ENCODE results near the gene ZNF749. TPM values are rescaled to one million over a fixed set of nuclear protein-coding genes. Genes with fewer than 3 reads are reported as not detected.

The ZNF749 gene
- total and polyA plus RNA-seq, 2 experiments from 2014 or later = 7.1 to 10.4 TPM

DNA sequence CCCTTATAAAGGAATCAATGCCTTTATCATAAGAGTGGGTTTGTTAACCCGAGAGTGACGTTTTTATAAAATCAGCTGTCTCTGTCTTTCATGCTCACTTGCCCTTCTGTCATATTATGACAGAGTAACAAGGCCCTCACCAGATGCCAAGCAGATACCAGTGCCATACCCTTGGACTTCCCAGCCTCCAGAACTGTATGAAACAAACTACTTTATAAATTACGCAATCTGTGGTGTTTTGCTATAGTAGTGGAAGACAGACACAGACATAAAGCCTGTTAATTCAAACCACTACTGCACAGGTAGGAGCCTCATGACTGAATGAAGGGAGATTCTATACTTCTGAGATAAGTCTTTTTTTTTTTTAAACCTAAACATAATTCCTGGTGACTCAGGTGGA, 17.2 kb downstream of the ZNF749 start:
- Histone ChIP-seq H3K27ac (no peak overlapping the region), H3K4me3 (no peak overlapping the region), H3K79me2 (no peaks in the 10 kb centered on the region), H4K20me1 (ENCODE audit: insufficient read depth, poor library complexity, severe bottlenecking) (no peaks in the 10 kb centered on the region), H3K4me1 (ENCODE audit: insufficient read depth) (no peaks in the 10 kb centered on the region), H2AFZ (no peak overlapping the region), H3K4me2 (no peak overlapping the region), H3K27me3 (no peaks in the 10 kb centered on the region), H3K36me3 (replicated peaks; ENCODE audit: insufficient read depth, low read depth) (no peaks in the 10 kb centered on the region), H3K9me2 (replicated peaks; ENCODE audit: insufficient read depth) (no peaks in the 10 kb centered on the region), H3K9me3 (ENCODE audit: low read depth) (no peaks in the 10 kb centered on the region)
- TF ChIP-seq EZH2phosphoT487 (IDR thresholded peaks at IDR 0.05; ENCODE audit: low read depth, severe bottlenecking, unreplicated experiment) (no peak), EZH2 (IDR thresholded peaks at IDR 0.05; ENCODE audit: borderline replicate concordance) (no peak)
- TF ChIP-seq, protein P1, sequence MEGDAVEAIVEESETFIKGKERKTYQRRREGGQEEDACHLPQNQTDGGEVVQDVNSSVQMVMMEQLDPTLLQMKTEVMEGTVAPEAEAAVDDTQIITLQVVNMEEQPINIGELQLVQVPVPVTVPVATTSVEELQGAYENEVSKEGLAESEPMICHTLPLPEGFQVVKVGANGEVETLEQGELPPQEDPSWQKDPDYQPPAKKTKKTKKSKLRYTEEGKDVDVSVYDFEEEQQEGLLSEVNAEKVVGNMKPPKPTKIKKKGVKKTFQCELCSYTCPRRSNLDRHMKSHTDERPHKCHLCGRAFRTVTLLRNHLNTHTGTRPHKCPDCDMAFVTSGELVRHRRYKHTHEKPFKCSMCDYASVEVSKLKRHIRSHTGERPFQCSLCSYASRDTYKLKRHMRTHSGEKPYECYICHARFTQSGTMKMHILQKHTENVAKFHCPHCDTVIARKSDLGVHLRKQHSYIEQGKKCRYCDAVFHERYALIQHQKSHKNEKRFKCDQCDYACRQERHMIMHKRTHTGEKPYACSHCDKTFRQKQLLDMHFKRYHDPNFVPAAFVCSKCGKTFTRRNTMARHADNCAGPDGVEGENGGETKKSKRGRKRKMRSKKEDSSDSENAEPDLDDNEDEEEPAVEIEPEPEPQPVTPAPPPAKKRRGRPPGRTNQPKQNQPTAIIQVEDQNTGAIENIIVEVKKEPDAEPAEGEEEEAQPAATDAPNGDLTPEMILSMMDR (IDR thresholded peaks at IDR 0.05; ENCODE audit: poor library complexity) = no peak
- DNase-seq (ENCODE audit: low spot score) = no peak
- WGBS (ENCODE audit: low lambda C conversion rate, missing lambda C conversion rate) = 94% methylated on average over 3 of the region's 3 CpGs

DNA sequence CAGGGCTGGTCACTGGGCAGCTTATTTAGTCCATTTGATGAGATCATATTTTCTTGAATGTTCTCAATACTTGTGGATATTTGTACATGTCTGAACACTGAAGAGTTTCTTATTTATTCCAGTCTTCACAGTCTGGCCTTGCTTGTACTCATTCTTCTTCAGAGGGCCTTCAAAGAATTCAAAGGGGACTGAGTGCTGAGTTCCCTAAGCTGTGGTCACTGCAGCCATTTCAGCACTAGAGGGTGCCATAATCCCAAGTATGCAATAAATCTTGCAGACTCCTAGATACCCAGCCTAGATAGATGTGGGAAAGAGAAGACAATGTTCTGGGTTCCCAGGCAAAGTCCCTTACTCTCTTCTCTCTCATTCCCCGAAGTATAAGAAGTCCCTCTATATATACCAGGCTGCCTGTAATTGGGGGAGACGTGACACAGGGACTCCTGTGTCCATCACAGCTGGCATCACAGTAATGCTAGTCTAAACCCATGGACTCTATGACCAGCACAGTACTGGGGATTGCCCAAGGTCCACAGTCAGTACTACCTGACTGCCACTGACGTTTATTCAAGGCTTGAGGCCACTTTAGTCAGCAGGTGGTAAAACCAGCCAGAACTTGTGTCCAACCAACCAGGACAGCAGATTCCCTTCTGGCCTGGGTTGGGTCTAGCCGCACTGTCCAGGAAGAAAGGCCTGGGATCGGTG, 30.7 kb downstream of the ZNF749 start:
- Histone ChIP-seq H4K20me1 (ENCODE audit: insufficient read depth, poor library complexity, severe bottlenecking) (no peaks in the 10 kb centered on the region), H3K4me3 (no peak overlapping the region), H3K9me2 (replicated peaks; ENCODE audit: insufficient read depth) (no peaks in the 10 kb centered on the region), H3K27ac (no peak overlapping the region), H2AFZ (no peak overlapping the region), H3K79me2 (peaks cover 26% of the 10 kb centered on the region), H3K36me3 (replicated peaks; ENCODE audit: insufficient read depth, low read depth) (peaks cover 5% of the 10 kb centered on the region), H3K27me3 (no peaks in the 10 kb centered on the region), H3K9me3 (ENCODE audit: low read depth) (peaks cover 62% of the 10 kb centered on the region), H3K4me2 (no peak overlapping the region), H3K4me1 (ENCODE audit: insufficient read depth) (no peaks in the 10 kb centered on the region)
- no peak for DNase-seq (ENCODE audit: low spot score)
- no peak for TF ChIP-seq EZH2 (IDR thresholded peaks at IDR 0.05; ENCODE audit: borderline replicate concordance)
- TF ChIP-seq EZH2phosphoT487 (IDR thresholded peaks at IDR 0.05; ENCODE audit: low read depth, severe bottlenecking, unreplicated experiment) = no peak
- TF ChIP-seq, protein P1 (IDR thresholded peaks at IDR 0.05; ENCODE audit: poor library complexity) = peak; percentile 4
- 96% methylated on average over 5 of the region's 5 CpGs for WGBS (ENCODE audit: low lambda C conversion rate, missing lambda C conversion rate)

DNA sequence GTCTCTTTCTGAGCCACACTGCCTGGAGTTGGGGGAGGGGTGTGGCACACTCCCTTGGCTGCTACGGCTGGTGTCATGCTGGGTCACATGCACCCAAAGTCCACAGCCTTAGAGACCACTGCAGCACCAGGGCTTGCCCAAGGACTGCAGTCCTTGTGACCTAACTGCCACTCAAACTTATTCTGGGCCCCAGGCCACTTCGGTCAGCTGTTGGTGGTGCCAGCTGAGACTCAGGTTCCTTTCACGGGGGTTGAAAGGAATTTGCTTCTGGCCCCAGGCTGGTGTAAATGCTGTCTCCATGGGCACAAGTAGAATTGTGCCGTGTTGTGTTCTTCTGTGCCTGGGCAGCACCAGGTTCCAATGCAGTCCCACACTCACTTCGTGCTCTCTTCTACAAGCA, 31.4 kb downstream of the ZNF749 start:
- DNase-seq (ENCODE audit: low spot score) = no peak
- Histone ChIP-seq H3K36me3 (replicated peaks; ENCODE audit: insufficient read depth, low read depth) (peaks cover 5% of the 10 kb centered on the region), H2AFZ (no peak overlapping the region), H3K4me2 (no peak overlapping the region), H3K4me1 (ENCODE audit: insufficient read depth) (no peaks in the 10 kb centered on the region), H3K9me2 (replicated peaks; ENCODE audit: insufficient read depth) (no peaks in the 10 kb centered on the region), H3K27ac (no peak overlapping the region), H3K79me2 (peaks cover 33% of the 10 kb centered on the region), H3K9me3 (ENCODE audit: low read depth) (peaks cover 62% of the 10 kb centered on the region), H3K4me3 (no peak overlapping the region), H4K20me1 (ENCODE audit: insufficient read depth, poor library complexity, severe bottlenecking) (no peaks in the 10 kb centered on the region), H3K27me3 (no peaks in the 10 kb centered on the region)
- WGBS (ENCODE audit: low lambda C conversion rate, missing lambda C conversion rate) = over 99% methylated on average over 5 of the region's 5 CpGs
- no peak for TF ChIP-seq EZH2 (IDR thresholded peaks at IDR 0.05; ENCODE audit: borderline replicate concordance)
- no peak for TF ChIP-seq EZH2phosphoT487 (IDR thresholded peaks at IDR 0.05; ENCODE audit: low read depth, severe bottlenecking, unreplicated experiment)
- TF ChIP-seq, protein P1 (IDR thresholded peaks at IDR 0.05; ENCODE audit: poor library complexity) = no peak
